Measurements from ENCODE around the gene C16orf82. TPM values are rescaled to one million over a fixed set of nuclear protein-coding genes. Genes with fewer than 3 reads are reported as not detected.

The C16orf82 gene
- total RNA-seq, 1 experiment from 2014 or later, result not detected

- DNase-seq, result no peak
- Histone ChIP-seq H2AFZ (ENCODE audit: low read length) (no peak overlapping the region), H3K56ac (ENCODE audit: insufficient read length, low read depth, low read length) (no peak overlapping the region), H2BK20ac (ENCODE audit: low read depth, low read length, poor library complexity, severe bottlenecking) (no peak overlapping the region), H3K4me1 (ENCODE audit: insufficient read depth, low read length) (no peaks in the 10 kb centered on the region), H3K23me2 (ENCODE audit: insufficient read length, low read depth, low read length, poor library complexity, severe bottlenecking) (peaks cover 4% of the 10 kb centered on the region), H3K4me2 (ENCODE audit: insufficient read depth, insufficient read length, low read length) (no peak overlapping the region), H3K14ac (ENCODE audit: insufficient read depth, low read length) (no peak overlapping the region), H2BK15ac (ENCODE audit: low read depth, low read length) (no peak overlapping the region), H4K20me1 (ENCODE audit: control insufficient read depth, insufficient read depth, insufficient read length) (no peaks in the 10 kb centered on the region), H2BK12ac (ENCODE audit: insufficient read length, low read depth, low read length) (no peak overlapping the region), H3K79me2 (ENCODE audit: insufficient read depth, low read length) (no peaks in the 10 kb centered on the region), H3K27ac (ENCODE audit: insufficient read length, low read depth, low read length) (no peak overlapping the region), H3K9ac (ENCODE audit: extremely low read depth, insufficient read length, low read length) (no peak overlapping the region), H4K8ac (replicated peaks; ENCODE audit: insufficient read length, low read depth, low read length) (no peak overlapping the region), H2BK120ac (ENCODE audit: low read depth, low read length, poor library complexity, severe bottlenecking) (no peak overlapping the region), H3K79me1 (ENCODE audit: insufficient read depth, low read depth, low read length, poor library complexity, severe bottlenecking) (no peaks in the 10 kb centered on the region), H3K4ac (ENCODE audit: low read depth, low read length) (no peak overlapping the region), H4K5ac (ENCODE audit: insufficient read length, low read depth, low read length) (no peak overlapping the region), H2BK5ac (ENCODE audit: insufficient read length, low read length) (no peak overlapping the region), H3T11ph (ENCODE audit: low read length) (no peak overlapping the region), H3K18ac (ENCODE audit: insufficient read length, low read depth, low read length) (no peak overlapping the region), H3K27me3 (ENCODE audit: insufficient read depth, low read length) (no peaks in the 10 kb centered on the region), H3K9me3 (ENCODE audit: control insufficient read depth, low read depth, low read length) (no peaks in the 10 kb centered on the region), H2AK5ac (ENCODE audit: insufficient read length, low read length) (no peak overlapping the region), H3K23ac (ENCODE audit: insufficient read length, low read depth, low read length) (no peak overlapping the region), H4K91ac (ENCODE audit: insufficient read length, low read depth, low read length) (no peak overlapping the region)
- Mint-ChIP-seq H3K27me3 (ENCODE audit: low read depth) (peaks cover 6% of the 10 kb centered on the region; the same call in 1 of the 2 replicates), H3K4me3 (no peak overlapping the region), H3K4me1 (no peaks in the 10 kb centered on the region), H3K9me3 (peaks cover 5 to 6% of the 10 kb centered on the region in 2 experiments; a peak in 3 of 5 replicates), H3K27ac (no peak overlapping the region; a peak in 2 of 7 replicates), H3K36me3 (ENCODE audit: insufficient read depth in 1 of 3, low read depth in 3 of 3) (peaks cover 0 to 2% (median 0%) of the 10 kb centered on the region in 3 experiments; a peak in 2 of 7 replicates)
- no peak for TF ChIP-seq CTCF (conservative IDR thresholded peaks at IDR 0.05)
- no CpG with 5 or more reads among the region's 12 CpGs for WGBS (ENCODE audit: extremely low coverage, insufficient read length, low lambda C conversion rate)
These were observed 33.3 kb upstream of the C16orf82 start for GRCh38 chr16:27033281-27033979.
